ENCODE data around the gene PCMTD2.

- TF ChIP-seq FOXM1 (CRISPR knock-in tag; IDR thresholded peaks at IDR 0.05) (no peak), THYN1 (CRISPR knock-in tag; IDR thresholded peaks at IDR 0.05; ENCODE audit: borderline replicate concordance, low read depth) (no peak), REST (IDR thresholded peaks at IDR 0.05; ENCODE audit: borderline replicate concordance in 1 of 2, low read depth in 1 of 2, low read length in 2 of 2) (no peak), MAFF (IDR thresholded peaks at IDR 0.05; ENCODE audit: low read depth, low read length) (no peak), BHLHE40 (IDR thresholded peaks at IDR 0.05; ENCODE audit: low read length) (no peak)
These were observed 23.7 kb upstream of the PCMTD2 start for GRCh38 chr20:64231621-64232550.
